GM19463 (cell line): ENCODE data around the gene KIF23.

Experiments
- ATAC-seq: cut with Tn5 transposase; IDR thresholded peaks from one replicate; pipeline ENCODE4 v1.9.1; 2021; ENCODE audit warnings: mild to moderate bottlenecking, moderate library complexity; ENCODE audit not compliant: unreplicated experiment

The KIF23 gene

DNA sequence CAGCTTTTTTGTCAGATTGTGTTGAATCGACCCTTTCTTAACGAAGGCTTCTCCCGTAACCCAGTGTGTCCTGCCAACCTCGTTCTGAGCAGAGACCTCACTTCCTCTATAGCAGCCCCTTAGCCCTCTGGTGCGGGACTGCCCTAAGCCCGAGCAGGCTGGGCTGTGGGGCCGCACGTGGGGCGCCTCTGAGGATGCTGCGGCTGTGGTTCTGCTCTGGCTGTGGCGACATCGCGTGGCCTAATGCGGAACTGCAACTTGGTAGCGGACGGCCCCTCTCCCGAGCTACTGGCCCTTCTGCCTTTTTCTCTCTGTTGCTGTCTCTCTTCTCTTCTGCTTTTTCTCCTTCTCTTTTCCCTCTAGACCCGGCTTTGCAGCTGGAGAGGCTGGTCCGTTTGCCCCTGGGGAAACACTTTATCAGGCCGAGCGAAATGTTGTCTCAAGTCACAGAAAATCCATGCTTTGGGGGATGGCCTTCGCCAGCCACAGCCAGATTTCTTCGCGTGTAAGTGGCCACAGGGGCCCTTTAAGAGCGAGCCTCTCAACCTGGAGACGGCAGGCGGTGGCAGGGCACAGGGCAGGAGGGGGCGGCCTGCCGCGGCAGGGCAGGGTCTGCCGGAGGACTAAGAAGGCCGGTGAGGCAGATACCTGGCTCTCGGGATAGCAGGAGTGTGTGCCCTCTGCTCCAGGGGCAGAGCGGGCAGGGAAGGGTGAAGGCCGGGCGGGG lies 19.4 kb upstream of the KIF23 start:
- ATAC-seq, result peak; percentile 57

- ATAC-seq, result no peak
Observed at GRCh38 chr15:69395460-69395859, 18.7 kb upstream of the KIF23 start.

GRCh38 chr15:69395991-69396390 lies 18.2 kb upstream of the KIF23 start:
- no peak for ATAC-seq

DNA sequence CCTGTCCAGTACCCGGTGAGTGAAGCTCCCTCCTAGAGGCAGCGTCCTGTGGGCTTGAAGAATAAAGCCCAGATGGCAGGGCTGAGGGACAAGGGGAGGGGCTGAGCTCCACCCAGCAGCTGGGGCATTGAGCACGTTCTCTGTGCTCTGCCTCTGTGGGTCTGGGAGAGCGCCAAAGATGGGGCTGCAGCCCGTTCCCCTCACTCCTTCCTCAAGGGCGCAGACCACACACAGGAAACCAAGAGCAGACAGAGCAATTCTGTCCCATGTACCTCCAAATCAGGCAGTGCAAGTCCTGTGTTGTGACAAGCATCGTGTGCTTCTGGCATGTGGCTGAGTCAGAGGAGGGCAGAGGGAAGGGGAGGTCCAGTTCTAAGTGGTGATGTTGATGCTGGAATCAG lies 15.7 kb upstream of the KIF23 start:
- ATAC-seq, result no peak

DNA sequence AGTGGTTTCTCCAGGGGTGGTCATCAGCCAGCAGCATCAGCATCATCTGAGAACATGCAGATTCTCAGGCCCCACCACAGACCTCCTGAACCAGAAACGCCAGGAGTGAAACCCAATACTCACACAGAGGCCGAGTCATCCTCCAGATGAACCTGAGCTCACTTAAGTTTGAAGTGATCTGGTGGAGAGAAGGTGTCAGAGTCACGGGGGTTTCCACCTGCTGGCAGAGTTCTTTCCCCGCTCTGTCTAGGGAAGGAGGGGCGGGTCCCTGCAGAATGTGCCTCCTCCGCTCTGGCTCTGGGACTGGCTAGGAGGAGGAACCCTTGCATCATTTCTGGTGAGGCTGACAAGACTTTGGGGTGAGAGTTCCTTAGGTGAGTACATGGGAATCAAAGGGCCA lies 13.3 kb upstream of the KIF23 start:
- ATAC-seq, result no peak

DNA sequence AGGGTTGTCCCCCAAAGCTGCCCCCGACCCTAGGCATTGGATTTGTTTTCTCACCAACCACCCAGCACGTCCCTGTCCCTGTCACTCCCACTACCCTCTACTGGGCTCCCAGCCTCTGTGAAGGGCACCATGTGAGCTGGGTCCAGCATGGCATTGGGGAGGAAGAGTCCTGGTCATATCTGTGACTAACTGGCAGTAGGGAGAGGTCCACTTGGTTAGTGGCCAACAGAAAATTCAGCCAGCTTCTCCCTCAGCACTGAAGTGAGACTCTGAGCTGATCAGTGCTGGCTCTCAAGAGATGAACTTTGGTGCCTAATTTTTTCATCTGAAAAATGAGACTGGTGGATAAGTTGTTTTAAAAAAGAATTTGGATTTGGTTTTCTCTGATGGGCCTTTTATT lies 11.3 kb upstream of the KIF23 start:
- no peak for ATAC-seq

DNA sequence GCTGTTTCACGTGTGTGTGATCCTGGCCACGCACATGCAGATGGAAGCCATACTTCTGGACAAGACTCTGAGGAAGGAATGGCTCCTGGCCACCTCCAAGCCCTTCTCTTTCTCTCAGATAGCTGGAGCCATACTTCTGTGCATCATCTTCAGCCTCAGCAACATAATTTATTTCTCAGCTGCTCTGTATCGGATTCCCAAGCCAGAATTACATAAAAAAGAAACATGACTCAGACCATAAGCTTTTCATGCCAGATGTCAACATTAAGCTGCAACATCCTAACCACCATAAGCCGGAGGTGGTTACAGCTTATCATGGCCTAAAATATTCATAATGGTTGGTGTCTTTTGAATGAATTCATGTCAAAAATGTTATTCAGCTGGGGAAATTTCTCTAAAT lies 10.6 kb upstream of the KIF23 start:
- no peak for ATAC-seq

DNA sequence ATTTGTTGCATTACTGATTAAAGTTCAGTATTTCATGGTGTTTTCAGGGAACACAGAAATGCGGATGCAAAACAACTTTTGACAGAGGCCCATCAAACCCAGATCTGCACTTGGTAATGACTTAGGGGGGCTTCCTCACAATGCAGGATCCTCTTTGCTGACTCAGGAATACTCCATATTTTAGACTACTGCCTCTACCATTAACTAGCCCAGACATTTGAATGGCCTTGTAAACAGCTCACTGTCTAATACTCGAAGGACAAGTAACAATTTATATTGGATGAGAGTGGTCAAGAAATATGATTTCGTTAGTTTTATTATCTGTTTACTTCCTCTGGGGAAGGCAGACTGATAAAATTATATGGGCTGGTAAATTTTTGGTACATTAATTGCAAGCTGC lies 9.0 kb upstream of the KIF23 start:
- no peak for ATAC-seq

GRCh38 chr15:69407719-69408400 lies 6.3 kb upstream of the KIF23 start:
- ATAC-seq, result no peak

GRCh38 chr15:69408841-69409240 lies 5.3 kb upstream of the KIF23 start:
- ATAC-seq, result no peak

DNA sequence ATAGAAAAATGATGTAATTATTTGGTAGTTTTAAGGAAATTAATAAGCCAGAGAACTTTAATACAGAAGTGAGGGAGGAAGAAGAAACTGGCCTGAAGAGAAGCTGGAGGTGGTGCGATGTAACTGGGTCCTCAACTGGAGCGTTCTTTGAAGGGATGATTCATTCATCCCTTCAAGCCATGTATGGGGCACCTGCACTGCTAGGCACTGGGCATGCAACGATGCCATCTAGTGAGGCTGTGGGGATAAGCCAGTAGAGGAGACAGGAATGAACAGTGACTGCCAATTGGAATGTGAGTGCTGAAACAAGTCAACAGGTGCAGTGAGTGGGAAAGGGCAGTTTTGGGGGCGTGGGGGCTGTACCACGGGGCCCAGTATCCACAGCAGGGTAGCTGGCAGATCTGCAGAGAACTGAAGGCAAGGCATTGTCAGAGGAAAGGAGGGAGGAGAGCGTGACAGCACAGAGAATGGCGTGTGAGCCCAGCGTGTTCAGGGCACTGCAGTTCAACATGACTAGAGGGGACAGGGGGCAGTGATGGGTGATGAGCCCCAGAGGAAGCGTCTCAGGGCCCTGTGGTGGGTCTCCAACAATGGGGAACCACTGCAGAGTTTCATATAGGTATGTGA lies 3.8 kb upstream of the KIF23 start:
- ATAC-seq, result no peak

GRCh38 chr15:69412274-69412673 lies 1.9 kb upstream of the KIF23 start:
- no peak for ATAC-seq

DNA sequence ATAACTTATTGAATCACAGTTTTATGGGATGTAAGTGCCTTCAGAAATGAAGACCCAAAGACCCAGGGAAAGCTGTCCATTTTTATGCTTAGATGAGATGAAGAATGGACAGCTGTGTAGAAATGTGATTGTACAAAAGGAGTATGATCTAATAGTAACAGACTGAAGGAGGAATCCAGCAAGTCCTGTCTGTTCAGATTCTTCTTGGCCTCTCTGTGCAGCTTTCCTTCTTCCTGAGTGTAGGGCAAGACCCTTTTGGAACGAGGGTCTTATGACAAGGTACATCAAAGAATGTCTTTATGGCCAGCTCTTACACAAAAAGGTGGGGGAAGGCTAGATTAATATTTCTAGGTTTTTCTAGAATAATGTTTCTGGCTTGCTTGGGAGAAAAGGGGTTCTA lies 1.4 kb upstream of the KIF23 start:
- no peak for ATAC-seq

- ATAC-seq, result peak; percentile 22
Observed at GRCh38 chr15:69414701-69415167, 585 bp downstream of the KIF23 start.

DNA sequence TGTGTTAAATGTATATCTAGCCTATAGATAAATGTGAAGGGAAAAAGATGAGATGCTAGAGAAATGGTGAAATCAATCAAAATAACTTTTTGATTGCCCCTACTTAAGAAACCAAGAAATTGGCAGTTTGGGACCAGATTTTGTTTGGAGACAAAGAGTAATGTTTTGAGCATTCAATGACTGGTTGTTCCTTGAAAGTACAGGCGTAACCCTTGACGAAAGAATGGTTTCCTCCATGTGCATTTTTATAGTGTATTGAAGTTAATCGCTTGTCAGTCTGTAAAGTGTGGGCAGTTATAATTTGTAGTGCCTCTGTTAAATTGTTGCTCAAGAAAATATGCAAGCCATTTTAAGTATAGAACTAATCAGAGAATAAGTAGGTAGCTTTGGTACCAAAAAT lies 1.2 kb downstream of the KIF23 start:
- ATAC-seq, result no peak

GRCh38 chr15:69417581-69417980 lies 3.4 kb downstream of the KIF23 start:
- ATAC-seq, result no peak

- ATAC-seq, result no peak
Observed at GRCh38 chr15:69421498-69421897, 7.3 kb downstream of the KIF23 start.

- no peak for ATAC-seq
Observed at GRCh38 chr15:69422336-69422895, 8.3 kb downstream of the KIF23 start.

DNA sequence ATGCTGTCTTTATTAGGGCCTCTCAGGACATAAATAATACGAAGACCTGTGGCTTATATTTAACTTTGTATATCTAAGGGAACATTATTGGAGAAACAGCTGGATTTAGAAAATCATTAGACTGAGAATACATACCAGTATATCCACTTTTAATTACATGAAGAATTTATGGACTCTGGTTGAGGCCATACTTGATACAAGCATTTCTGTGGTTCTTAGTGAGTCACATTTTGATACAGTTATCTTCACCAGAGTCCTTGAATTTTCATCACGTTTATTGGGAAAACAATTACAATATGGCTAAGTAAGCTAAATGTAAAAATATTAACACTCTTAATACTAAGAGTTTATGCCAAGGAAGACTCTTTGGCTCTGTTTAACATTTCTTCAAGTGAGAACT lies 9.9 kb downstream of the KIF23 start:
- no peak for ATAC-seq

DNA sequence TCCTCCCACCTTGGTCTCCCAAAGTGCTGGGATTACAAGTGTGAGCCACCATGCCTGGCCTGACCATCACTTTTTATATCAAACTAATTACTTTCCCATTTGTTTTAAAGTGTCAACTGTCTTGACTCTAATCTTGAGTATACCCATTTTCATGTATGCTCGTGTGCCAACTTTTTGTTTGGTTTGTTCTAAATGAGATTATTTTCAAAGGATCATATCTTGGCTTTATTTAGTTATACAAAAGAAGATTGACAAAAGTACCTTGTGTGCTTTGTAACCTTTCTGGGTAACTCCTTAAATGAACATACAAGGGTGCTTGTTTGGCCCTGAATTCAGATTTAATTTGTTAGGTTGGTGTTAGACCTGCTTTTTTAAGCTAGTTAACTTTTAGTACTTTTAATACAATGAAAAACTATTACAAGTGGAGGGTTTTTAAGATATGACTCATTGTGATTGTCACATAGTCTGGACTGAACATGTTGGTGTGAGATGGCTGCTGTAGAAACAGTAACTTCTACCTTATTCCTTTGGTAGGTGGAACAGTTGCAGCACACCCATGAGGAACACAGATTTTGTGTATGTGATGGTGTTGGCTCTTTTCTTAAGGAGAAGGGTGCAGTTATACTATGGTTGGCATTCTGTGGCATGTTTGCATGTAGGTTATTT lies 10.7 kb downstream of the KIF23 start:
- no peak for ATAC-seq

DNA sequence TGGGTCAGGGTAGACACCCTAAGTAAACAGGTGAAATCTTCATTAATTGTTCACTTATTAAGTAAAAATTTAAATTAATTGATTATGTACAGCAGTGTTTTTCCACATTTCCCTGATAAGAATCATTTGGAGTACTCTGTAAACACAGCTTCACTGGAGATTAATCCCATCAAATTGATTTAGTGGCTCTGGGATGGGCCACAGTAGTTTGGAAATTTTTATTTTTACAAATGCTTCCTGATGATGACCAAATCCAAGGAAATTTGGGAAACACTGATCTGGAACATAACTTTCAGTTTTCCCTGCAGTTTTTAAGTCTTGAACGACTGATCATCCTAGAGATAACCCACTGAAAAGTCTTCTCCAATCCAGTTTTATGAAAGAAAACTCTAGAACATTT lies 19.7 kb downstream of the KIF23 start:
- no peak for ATAC-seq
